ENCODE data around the gene GREB1. TPM values are rescaled to one million over a fixed set of nuclear protein-coding genes. Genes with fewer than 3 reads are reported as not detected.

GREB1 gene
- total RNA-seq, 1 experiment from 2014 or later = 16.5 TPM

GRCh38 chr2:11537951-11538350 lies 4.1 kb downstream of the GREB1 start:
- Histone ChIP-seq H3K56ac (ENCODE audit: insufficient read length, low read depth, low read length) (no peak overlapping the region), H2AFZ (ENCODE audit: low read length) (no peak overlapping the region), H2BK15ac (ENCODE audit: low read depth, low read length) (no peak overlapping the region), H3T11ph (ENCODE audit: low read length) (no peak overlapping the region), H3K23ac (ENCODE audit: insufficient read length, low read depth, low read length) (no peak overlapping the region), H3K4me2 (ENCODE audit: insufficient read depth, insufficient read length, low read length) (no peak overlapping the region), H4K5ac (ENCODE audit: insufficient read length, low read depth, low read length) (no peak overlapping the region), H3K79me1 (ENCODE audit: insufficient read depth, low read depth, low read length, poor library complexity, severe bottlenecking) (no peaks in the 10 kb centered on the region), H4K91ac (ENCODE audit: insufficient read length, low read depth, low read length) (no peak overlapping the region), H3K27me3 (ENCODE audit: insufficient read depth, low read length) (no peaks in the 10 kb centered on the region), H3K9me3 (ENCODE audit: control insufficient read depth, low read depth, low read length) (no peaks in the 10 kb centered on the region), H3K14ac (ENCODE audit: insufficient read depth, low read length) (no peak overlapping the region), H3K23me2 (ENCODE audit: insufficient read length, low read depth, low read length, poor library complexity, severe bottlenecking) (no peaks in the 10 kb centered on the region), H2BK5ac (ENCODE audit: insufficient read length, low read length) (no peak overlapping the region), H3K79me2 (ENCODE audit: insufficient read depth, low read length) (peaks cover 4% of the 10 kb centered on the region; the same call in 1 of the 2 replicates), H3K4me1 (ENCODE audit: insufficient read depth, low read length) (peaks cover 37% of the 10 kb centered on the region), H4K8ac (replicated peaks; ENCODE audit: insufficient read length, low read depth, low read length) (no peak overlapping the region), H2BK20ac (ENCODE audit: low read depth, low read length, poor library complexity, severe bottlenecking) (no peak overlapping the region), H3K27ac (ENCODE audit: insufficient read length, low read depth, low read length) (no peak overlapping the region), H2BK120ac (ENCODE audit: low read depth, low read length, poor library complexity, severe bottlenecking) (no peak overlapping the region), H4K20me1 (ENCODE audit: control insufficient read depth, insufficient read depth, insufficient read length) (peaks cover 2% of the 10 kb centered on the region), H2BK12ac (ENCODE audit: insufficient read length, low read depth, low read length) (no peak overlapping the region), H3K4ac (ENCODE audit: low read depth, low read length) (no peak overlapping the region), H3K18ac (ENCODE audit: insufficient read length, low read depth, low read length) (no peak overlapping the region), H2AK5ac (ENCODE audit: insufficient read length, low read length) (no peak overlapping the region), H3K9ac (ENCODE audit: extremely low read depth, insufficient read length, low read length) (no peak overlapping the region)
- no peaks in the 10 kb centered on the region for H3K9me3 Mint-ChIP-seq
- WGBS (ENCODE audit: extremely low coverage, insufficient read length, low lambda C conversion rate) = no CpG with 5 or more reads among the region's 13 CpGs
- H3K4me3 Mint-ChIP-seq = no peak overlapping the region
- H3K27ac Mint-ChIP-seq = no peak overlapping the region
- H3K27me3 Mint-ChIP-seq (ENCODE audit: low read depth) = peaks cover 3% of the 10 kb centered on the region
- no peak for DNase-seq
- peaks cover 40 to 46% of the 10 kb centered on the region in 2 experiments for H3K4me1 Mint-ChIP-seq
- TF ChIP-seq CTCF (conservative IDR thresholded peaks at IDR 0.05) = no peak
- no peaks in the 10 kb centered on the region; a peak in 1 of 7 replicates for H3K36me3 Mint-ChIP-seq (ENCODE audit: insufficient read depth in 1 of 3, low read depth in 3 of 3)
